GM21367 (cell line): ENCODE data around the gene USP6.
A peak's percentile ranks its signal among the peaks of the same experiment; 100 is the strongest.
"Not testable (repeated sequence)": the region's sequence is repeated elsewhere in the genome, so short reads cannot be mapped to it uniquely, and the experiment has no call there.

ENCODE experiments used
- ATAC-seq: cut with Tn5 transposase; IDR thresholded peaks from one replicate; pipeline ENCODE4 v1.9.1; 2021; ENCODE audit not compliant: unreplicated experiment

Gene USP6

DNA sequence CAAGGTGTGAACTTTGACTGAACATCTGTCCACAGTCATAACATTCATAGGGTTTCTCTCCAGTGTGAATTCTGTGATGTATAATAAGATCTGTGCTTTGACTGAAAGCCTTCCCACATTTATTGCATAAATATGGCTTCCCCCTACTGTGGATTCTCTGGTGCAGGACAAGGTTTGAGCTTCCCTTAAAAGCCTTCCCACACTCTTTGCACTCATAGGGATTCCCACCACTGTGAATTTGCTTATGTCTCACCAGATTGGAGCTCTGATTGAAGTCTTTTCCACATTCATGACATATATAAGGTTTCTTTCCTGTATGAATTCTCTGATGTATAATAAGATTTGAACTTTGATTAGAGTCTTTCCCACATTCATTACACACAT lies 67.6 kb downstream of the USP6 start:
- no peak for ATAC-seq

DNA sequence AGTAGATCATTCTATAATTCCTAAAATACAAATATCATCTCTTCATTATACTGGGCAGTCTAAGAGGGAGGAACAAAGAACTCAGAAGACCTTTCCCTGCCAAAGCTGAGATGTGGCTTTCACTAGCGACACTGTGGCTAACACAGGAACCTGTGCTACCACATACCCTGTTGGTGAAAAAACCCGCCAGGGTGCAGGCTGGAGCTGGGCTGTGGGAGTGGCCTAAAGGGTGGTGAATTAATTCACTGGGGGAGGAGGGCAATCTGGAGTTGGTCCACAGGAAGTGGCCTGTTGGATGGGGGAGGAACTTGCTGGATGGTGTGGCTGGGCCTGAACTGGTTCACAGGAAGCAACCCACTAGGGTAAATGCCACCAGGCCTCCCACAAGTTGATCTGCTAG lies 68.5 kb downstream of the USP6 start:
- ATAC-seq = no peak

DNA sequence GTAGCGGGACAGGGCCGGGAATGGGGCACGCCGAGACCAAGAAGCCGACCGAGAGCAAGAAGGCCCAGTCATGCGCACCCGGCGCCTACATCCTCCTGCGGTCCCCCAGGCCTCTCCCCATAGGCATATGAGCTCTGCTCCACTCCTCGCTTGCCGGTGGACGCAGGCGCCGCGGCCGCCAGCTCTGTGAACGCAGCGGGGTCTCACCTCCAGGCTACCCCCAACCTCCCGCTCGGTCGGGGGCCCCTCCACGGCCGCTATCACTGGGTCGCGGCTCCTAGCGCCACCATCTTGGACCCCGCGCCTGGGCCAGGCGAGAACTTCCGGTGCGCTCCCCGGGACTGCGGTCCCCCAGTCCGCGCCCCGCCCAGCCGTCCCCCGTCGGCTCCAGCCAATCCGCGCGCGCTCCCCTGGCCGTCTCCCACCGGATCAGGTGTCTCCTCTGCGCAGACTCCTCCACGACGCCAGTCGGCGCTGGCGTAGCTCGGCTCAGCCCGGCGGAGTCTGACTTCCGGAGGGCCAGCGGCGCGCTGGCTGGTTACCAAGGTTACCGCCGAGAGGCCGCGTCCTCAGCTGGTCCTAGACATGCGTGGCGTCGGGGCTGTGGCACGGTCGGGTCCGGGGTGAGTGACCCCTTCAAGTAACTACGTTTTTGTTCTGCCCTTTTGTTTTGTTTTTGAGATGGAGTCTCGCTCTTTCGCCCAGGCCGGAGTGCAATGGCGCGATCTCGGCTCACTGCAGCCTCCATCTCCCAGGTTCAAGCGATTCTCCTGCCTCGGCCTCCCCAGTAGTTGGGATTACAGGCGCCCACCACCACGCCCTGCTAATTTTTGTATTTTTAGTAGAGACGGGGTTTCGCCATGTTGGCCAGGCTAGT lies 75.9 kb downstream of the USP6 start, which contains the start of gene ZNF594:
ZNF594 (minus strand) TSS at position 328 of the 877 bp plus-strand sequence. CDS start 7,612 bp downstream, outside the sequence.
- ATAC-seq = peak; percentile 87

DNA sequence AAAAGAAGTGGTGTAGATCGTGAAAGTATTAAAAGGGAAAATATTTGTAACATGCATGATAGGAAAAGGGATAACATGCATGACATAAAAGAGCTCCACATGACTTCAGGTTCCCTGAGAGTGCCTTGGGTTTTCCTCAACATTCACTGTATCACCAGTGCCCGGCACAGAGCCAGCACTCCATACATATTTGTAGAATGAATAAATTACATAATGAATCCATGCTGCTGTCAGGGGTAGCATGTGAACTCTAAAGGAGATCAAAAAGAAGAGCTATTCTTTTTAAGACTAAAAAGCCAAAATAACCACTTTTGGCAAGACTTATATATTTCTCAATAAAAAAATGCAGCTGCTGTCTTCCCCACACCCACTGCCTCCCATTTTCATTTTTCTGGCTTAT lies 78.5 kb downstream of the USP6 start:
- no peak for ATAC-seq

DNA sequence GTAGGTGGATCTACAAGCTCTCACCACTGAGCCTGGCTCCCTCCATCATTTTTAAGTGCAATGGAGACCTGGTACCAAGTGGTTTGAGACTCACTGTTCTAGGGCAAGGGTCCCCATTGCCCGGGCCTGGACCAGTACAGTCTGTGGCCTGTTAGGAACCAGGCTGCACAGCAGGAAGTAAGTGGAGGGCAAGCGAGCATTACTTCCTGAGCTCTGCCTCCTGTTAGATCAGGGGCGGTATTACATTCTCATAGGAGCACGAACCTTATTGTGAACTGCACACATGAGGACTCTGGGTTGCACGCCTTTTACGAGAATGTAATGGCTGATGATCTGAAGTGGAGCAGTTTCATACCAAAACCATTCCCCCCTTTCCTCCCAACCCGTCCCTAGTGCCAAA lies 82.6 kb downstream of the USP6 start:
- no peak for ATAC-seq

DNA sequence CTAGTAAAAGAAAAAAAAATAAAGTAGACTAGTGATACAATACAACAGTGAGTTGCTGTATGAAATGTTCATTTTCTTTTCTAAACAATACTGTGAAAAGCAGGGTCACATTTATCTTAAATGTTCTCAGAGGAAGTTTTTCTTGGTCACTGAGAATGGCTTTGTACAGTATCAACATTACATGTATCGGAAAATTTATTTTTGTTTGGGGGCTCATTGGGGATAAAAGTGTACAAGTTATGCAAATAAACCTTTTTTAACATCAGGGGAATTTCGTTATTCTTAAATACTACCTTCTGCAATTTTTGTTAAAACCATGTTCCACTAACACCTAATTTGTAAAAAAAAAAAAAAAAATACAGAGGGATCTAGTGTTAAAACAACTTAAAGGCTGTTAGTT lies 84.5 kb downstream of the USP6 start:
- no peak for ATAC-seq

DNA sequence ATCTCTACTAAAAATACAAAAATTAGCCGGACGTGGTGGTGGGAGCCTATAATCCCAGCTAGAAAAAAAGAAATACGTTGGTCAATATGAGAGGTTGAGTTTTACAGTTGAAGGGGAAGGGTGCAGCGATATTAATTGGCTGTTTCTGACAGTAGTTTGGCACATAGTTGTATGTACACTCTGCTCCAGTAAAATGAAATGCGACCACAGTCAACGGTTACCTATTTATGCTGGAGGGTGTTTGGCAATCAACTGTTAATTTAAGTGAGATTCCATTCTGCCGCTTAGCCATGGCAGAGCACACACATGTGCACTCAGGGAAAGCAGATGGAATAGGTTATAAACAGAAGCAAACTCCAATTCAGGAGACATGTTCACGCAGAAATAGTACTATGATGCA lies 85.2 kb downstream of the USP6 start:
- no peak for ATAC-seq

DNA sequence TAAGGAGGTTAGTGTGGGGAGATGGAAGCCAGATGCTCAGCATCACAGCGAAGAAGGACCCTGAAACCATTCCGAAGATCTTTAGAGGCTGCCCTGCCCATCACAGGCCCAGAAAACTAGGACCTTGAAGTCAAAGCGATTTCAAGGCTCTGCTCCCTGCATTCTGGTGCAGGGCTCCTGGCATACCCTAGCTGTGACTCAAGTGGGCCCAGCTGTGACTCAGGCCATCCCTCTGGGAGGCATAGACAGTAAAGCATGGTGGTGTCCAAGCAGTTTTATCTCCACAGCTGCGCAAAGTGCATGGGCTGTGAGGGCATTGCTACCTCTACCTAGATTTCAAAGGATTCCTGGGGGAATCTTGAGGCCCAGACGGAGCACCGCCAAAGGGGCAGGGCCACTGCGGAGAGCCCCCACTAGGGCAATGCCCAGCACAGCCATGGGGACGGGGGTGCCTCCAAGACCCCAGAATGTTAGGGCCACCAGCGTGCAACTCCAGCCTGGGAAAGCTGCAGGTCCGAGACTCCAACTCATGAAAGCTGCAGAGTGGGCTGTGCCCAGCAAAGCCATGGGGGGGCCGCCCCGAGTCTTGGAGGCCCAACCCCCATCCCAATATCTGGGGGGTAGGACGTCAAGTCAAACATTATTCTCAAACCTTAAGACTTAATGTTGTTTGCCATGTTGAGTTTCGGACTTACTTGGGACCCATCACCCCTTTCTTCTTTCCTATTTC lies 87.5 kb downstream of the USP6 start:
- ATAC-seq = no peak

DNA sequence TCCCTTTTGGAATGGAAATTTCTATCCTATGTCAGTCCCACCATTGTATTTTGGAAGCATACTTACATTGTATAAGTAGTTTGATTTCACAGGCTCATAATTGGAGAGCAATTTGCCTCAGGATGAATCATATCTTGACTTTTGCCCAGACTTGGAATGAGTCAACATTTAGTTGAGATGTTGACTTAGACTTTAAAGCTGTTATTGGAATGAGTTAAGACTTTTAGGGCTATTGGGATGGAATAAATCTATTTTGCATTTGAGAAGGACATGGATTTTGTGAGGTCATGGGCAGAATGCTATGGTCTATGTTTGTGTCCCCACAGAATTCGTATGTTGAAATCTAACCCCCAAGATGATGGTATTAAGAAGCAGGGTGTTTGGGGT lies 88.1 kb downstream of the USP6 start:
- ATAC-seq = no peak

DNA sequence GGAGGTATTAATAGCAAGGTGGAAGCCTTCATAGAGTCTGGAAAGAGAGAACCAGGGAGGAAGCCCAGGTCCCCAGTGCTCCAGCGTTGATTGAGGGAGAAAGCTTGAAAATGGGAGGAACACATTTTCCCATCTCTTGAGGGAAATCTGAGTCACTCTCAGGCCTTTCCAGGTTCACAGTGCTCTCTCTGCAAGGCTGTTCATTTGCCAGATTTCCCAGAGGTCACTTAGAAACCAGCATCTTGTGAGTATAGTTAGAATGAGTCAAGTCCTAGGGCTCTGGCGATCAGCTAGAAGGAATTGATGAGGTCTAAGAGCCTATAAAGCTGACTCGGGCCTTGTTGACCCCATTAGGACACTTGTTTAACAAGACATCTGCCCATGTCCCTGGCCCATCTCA lies 93.6 kb downstream of the USP6 start:
- no peak for ATAC-seq

DNA sequence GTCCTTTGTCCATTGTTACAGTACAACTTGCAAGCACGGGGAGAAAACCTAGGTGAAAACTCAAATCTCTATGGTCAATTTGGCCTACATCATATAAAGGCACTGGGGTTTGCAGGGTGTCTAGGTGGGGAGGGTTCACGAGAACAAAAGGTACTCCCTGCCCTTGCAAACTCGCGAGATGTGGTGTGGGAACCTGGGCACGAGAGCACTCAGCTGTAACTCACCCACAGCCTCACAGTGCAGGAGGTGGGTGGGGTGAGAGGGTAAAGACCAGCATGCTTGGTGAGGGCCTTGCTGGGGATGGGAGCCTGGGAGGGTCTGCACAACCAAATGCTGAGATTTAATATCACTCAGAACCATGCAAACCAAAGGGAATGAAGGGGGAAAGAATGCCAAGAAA lies 94.3 kb downstream of the USP6 start:
- no peak for ATAC-seq

DNA sequence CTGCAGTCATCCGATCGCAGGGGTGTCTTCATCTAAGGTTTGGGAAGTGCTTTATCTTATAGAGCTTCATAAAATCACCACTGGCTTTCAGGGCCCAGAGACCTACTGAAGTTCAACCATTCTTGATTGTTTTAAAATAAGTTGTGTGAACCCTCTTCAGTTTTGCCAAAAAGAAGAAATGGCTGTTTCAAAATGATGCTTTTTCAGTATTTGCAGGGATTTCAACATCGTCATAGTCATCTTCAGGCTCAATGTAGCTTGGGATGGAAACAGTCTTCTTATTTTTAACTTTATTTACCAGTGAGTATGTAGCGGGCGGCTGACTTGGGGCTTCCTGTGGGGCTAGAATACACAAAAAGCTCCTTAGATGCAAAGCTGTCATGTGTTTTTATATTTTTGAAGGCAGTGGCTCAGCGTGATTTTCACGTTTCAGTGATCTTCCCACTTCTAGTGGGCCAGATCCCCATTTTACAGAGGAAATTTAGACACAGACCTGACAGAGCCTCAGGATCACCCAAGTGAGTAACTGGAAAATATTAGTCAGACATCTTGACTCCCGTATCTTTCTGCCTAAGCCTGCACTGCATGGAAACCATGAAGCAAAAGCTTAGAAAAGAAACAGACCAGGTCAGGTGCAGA lies 94.9 kb downstream of the USP6 start:
- no peak for ATAC-seq

DNA sequence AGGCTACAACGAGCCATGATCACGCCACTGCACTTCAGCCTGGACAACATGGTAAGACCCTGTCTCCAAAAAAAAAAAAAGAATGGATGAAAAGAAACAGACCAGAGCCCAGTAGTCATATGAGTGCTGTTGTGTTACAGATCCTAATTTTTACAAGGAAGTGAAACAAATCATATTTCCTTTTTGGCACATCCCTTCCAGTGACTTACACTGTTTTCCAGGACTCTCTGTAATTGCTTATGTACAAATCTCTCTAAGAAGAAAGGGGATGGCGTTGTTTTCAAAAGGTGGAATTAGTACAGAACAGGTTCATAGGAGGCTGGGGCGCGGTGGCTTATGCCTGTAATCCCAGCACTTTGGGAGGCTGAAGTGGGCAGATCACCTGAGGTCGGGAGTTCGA lies 95.6 kb downstream of the USP6 start:
- no peak for ATAC-seq

DNA sequence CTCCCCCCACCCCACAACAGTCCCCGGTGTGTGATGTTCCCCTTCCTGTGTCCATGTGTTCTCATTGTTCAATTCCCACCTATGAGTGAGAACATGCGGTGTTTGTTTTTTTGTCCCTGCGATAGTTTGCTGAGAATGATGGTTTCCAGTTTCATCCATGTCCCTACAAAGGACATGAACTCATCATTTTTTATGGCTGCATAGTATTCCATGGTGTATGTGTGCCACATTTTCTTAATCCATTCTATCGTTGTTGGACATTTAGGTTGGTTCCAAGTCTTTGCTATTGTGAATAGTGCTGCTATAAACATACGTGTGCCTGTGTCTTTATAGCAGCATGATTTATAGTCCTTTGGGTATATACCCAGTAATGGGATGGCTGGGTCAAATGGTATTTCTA lies 101.7 kb downstream of the USP6 start:
- ATAC-seq = not testable (repeated sequence)

DNA sequence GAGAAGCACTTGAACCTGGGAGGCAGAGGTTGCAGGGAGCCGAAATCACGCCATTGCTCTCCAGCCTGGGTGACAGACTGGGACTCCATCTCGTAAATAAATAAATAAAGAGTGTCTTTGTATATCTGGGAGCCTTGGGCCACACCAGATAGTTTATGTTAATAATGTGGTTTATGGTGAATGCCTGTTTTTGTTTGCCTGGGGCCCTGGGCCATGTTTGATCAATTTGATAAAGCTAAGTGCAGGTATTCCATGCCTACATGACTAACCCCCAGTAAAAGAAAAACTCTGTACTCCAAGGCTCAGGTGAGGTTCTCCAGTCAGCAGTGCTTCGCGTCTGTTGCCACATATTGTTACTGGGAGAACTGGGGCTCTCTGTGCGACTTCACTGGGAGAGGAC lies 103.7 kb downstream of the USP6 start:
- no peak for ATAC-seq

DNA sequence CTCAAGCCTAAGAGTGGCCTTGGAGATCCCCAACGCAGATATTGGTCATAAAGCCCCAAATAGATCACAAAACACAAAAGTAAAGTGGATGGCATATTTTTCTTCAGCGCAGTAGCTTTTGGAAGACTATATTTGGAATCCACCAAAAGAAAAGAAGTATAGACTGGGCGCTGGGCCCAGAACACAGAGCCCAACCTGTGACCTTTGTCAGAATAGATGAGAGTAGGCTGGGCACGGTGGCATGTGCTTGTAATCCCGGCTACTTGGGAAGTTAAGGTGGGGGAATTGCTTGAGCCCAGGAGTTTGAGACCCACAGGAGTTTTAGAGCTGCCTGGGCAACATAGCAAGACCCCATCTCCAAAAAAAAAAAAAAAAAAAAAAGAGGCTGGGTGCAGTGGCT lies 104.2 kb downstream of the USP6 start:
- ATAC-seq = no peak

DNA sequence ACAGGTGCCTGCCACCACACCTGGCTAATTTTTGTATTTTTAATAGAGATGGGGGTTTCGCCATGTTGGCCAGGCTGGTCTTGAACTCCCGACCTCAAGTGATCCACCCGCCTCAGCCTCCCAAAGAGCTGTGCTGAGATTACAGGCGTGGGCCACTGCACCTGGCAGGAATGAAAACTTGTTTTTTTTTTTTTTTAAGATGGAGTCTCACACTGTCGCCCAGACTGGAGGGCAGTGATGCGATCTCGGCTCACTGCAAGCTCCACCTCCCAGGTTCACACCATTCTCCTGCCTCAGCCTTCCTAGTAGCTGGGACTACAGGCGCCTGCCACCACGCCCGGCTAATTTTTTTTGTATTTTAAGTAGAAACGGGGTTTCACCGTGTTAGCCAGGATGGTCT lies 106.1 kb downstream of the USP6 start:
- not testable (repeated sequence) for ATAC-seq
